ENCODE data around the gene ADAM12. TPM values are rescaled to one million over a fixed set of nuclear protein-coding genes. Genes with fewer than 3 reads are reported as not detected.

The ADAM12 gene
- total RNA-seq, 1 experiment from 2014 or later: 0.24 TPM

DNA sequence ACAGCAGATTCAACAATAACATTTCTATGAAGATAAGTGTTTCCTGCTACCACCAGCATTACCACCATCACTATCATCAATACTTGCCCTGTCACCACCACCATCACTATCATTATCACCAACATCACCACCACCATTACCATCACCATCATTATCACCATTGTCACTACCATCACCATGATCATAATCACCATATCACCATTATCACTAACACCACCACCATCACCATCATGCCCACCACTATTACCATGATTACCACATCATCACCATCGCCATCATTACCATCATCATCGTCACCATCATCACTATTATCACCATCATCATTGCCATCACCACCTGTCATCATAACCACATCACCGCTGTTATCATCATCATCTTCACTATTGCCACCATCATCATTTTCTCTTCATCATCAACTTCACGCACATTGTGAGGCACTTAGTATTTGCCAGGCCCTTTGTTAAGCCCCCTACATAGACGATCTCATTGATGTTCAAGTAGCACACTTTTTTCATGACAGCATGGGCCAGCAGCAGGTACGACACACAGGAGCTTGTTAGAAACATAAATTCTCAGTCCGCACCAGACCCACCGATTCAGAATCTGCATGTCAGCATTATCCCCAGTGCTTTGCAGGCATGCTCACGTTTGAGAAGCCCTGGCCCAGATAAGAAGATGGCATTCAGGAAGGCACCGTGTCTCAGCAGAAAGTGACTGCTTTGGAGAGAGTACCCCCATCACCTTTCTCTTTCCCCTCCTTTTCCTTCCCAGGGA, 161.1 kb downstream of the ADAM12 start:
- no peak overlapping the region for H2AK5ac ChIP-seq (ENCODE audit: insufficient read length, low read length)
- H3K27ac ChIP-seq (ENCODE audit: insufficient read length, low read depth, low read length): no peak overlapping the region
- H3K4me3 Mint-ChIP-seq: no peak overlapping the region
- H4K91ac ChIP-seq (ENCODE audit: insufficient read length, low read depth, low read length): no peak overlapping the region
- no peak overlapping the region for H2BK12ac ChIP-seq (ENCODE audit: insufficient read length, low read depth, low read length)
- H3K4me1 Mint-ChIP-seq: peaks cover 12 to 16% of the 10 kb centered on the region in 2 experiments; a peak in 3 of 4 replicates
- DNase-seq: no peak
- no peak overlapping the region for H3T11ph ChIP-seq (ENCODE audit: low read length)
- peaks cover 2% of the 10 kb centered on the region; the same call in 1 of the 2 replicates for H3K27me3 Mint-ChIP-seq (ENCODE audit: low read depth)
- no peaks in the 10 kb centered on the region for H3K27me3 ChIP-seq (ENCODE audit: insufficient read depth, low read length)
- H3K36me3 Mint-ChIP-seq (ENCODE audit: insufficient read depth in 1 of 3, low read depth in 3 of 3): no peaks in the 10 kb centered on the region; a peak in 2 of 7 replicates
- no peak overlapping the region for H3K14ac ChIP-seq (ENCODE audit: insufficient read depth, low read length)
- H3K18ac ChIP-seq (ENCODE audit: insufficient read length, low read depth, low read length): no peak overlapping the region
- H2BK120ac ChIP-seq (ENCODE audit: low read depth, low read length, poor library complexity, severe bottlenecking): no peak overlapping the region
- H4K8ac ChIP-seq (replicated peaks; ENCODE audit: insufficient read length, low read depth, low read length): peak overlapping the region; percentile 53
- H3K4ac ChIP-seq (ENCODE audit: low read depth, low read length): no peak overlapping the region
- TF ChIP-seq, protein P1, sequence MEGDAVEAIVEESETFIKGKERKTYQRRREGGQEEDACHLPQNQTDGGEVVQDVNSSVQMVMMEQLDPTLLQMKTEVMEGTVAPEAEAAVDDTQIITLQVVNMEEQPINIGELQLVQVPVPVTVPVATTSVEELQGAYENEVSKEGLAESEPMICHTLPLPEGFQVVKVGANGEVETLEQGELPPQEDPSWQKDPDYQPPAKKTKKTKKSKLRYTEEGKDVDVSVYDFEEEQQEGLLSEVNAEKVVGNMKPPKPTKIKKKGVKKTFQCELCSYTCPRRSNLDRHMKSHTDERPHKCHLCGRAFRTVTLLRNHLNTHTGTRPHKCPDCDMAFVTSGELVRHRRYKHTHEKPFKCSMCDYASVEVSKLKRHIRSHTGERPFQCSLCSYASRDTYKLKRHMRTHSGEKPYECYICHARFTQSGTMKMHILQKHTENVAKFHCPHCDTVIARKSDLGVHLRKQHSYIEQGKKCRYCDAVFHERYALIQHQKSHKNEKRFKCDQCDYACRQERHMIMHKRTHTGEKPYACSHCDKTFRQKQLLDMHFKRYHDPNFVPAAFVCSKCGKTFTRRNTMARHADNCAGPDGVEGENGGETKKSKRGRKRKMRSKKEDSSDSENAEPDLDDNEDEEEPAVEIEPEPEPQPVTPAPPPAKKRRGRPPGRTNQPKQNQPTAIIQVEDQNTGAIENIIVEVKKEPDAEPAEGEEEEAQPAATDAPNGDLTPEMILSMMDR (conservative IDR thresholded peaks at IDR 0.05): no peak
- no peak overlapping the region for H4K5ac ChIP-seq (ENCODE audit: insufficient read length, low read depth, low read length)
- no peak overlapping the region for H3K9ac ChIP-seq (ENCODE audit: extremely low read depth, insufficient read length, low read length)
- no peaks in the 10 kb centered on the region for H4K20me1 ChIP-seq (ENCODE audit: control insufficient read depth, insufficient read depth, insufficient read length)
- no peaks in the 10 kb centered on the region for H3K9me3 Mint-ChIP-seq
- H2BK5ac ChIP-seq (ENCODE audit: insufficient read length, low read length): no peak overlapping the region
- H3K4me1 ChIP-seq (ENCODE audit: insufficient read depth, low read length): peaks cover 2% of the 10 kb centered on the region; the same call in 1 of the 2 replicates
- H2AFZ ChIP-seq (ENCODE audit: low read length): no peak overlapping the region
- H3K27ac Mint-ChIP-seq: no peak overlapping the region
- H3K9me3 ChIP-seq (ENCODE audit: control insufficient read depth, low read depth, low read length): no peaks in the 10 kb centered on the region
- no peak overlapping the region for H3K23ac ChIP-seq (ENCODE audit: insufficient read length, low read depth, low read length)
- no CpG with 5 or more reads among the region's 10 CpGs for WGBS (ENCODE audit: extremely low coverage, insufficient read length, low lambda C conversion rate)
- H3K79me1 ChIP-seq (ENCODE audit: insufficient read depth, low read depth, low read length, poor library complexity, severe bottlenecking): no peaks in the 10 kb centered on the region
- H2BK15ac ChIP-seq (ENCODE audit: low read depth, low read length): no peak overlapping the region
- H2BK20ac ChIP-seq (ENCODE audit: low read depth, low read length, poor library complexity, severe bottlenecking): no peak overlapping the region
- H3K23me2 ChIP-seq (ENCODE audit: insufficient read length, low read depth, low read length, poor library complexity, severe bottlenecking): no peaks in the 10 kb centered on the region
- no peak overlapping the region for H3K56ac ChIP-seq (ENCODE audit: insufficient read length, low read depth, low read length)
- no peaks in the 10 kb centered on the region for H3K79me2 ChIP-seq (ENCODE audit: insufficient read depth, low read length)
- no peak overlapping the region for H3K4me2 ChIP-seq (ENCODE audit: insufficient read depth, insufficient read length, low read length)

Data from H9 (cell line).